Liver (tissue), 9 donors: ENCODE results near the gene AJM1. TPM values are rescaled to one million over a fixed set of nuclear protein-coding genes. Genes with fewer than 3 reads are reported as not detected.

Experiments
- DNase-seq: peaks from one replicate; pipeline ENCODE4 v3.0.0-alpha.2; 2017; ENCODE audit warnings: low spot score
- H3K27ac ChIP-seq, 2 donors: one replicate each; pipeline ENCODE4 v1.7.0; 2013; ENCODE audit warnings: inconsistent platforms in 2 of 2, low read length in 2 of 2, control low read depth in 1 of 2, low read depth in 1 of 2, mild to moderate bottlenecking in 1 of 2
- H3K27me3 ChIP-seq, 4 donors: one replicate each; pipeline versions ENCODE4 v1.6.1 to v1.7.0; 2013; ENCODE audit warnings: low read length in 3 of 4, inconsistent platforms in 1 of 4, mild to moderate bottlenecking in 1 of 4, moderate library complexity in 1 of 4; ENCODE audit not compliant: control insufficient read depth in 4 of 4, insufficient read depth in 4 of 4
- H3K36me3 ChIP-seq, 4 donors: one replicate each; pipeline versions ENCODE4 v1.6.1 to v1.7.0; 2013; ENCODE audit warnings: low read length in 3 of 4, mild to moderate bottlenecking in 3 of 4, low read depth in 1 of 4, moderate library complexity in 1 of 4; ENCODE audit not compliant: control insufficient read depth in 4 of 4, insufficient read depth in 3 of 4
- H3K4me1 ChIP-seq, 4 donors: one replicate each; pipeline versions ENCODE4 v1.6.1 to v1.7.0; 2013; ENCODE audit warnings: low read length in 3 of 4, mild to moderate bottlenecking in 3 of 4, moderate library complexity in 1 of 4; ENCODE audit not compliant: control insufficient read depth in 4 of 4, insufficient read depth in 4 of 4
- H3K4me3 ChIP-seq, 3 donors: one replicate each; pipeline versions ENCODE4 v1.6.1 to v1.7.0; 2013; ENCODE audit warnings: low read length in 3 of 3, control low read depth in 1 of 3, low read depth in 1 of 3, mild to moderate bottlenecking in 1 of 3
- H3K9ac ChIP-seq, 2 donors: one replicate each; pipeline ENCODE4 v1.7.0; 2013; ENCODE audit warnings: low read length in 2 of 2, mild to moderate bottlenecking in 2 of 2, moderate library complexity in 2 of 2, control low read depth in 1 of 2, low read depth in 1 of 2
- H3K9me3 ChIP-seq, 4 donors: one replicate each; pipeline versions ENCODE4 v1.6.1 to v1.7.0; 2013; ENCODE audit warnings: low read length in 3 of 4; ENCODE audit not compliant: control insufficient read depth in 4 of 4
- EGR1 ChIP-seq, 2 donors: IDR thresholded peaks; 2 replicates each; pipeline ENCODE4 v1.6.1; 2016 to 2018; ENCODE audit warnings: antibody characterized with exemption in 2 of 2, low read depth in 2 of 2
- FOXA1 ChIP-seq: IDR thresholded peaks from 2 replicates; pipeline ENCODE4 v1.6.1; 2016; ENCODE audit warnings: antibody characterized with exemption
- FOXA2 ChIP-seq: IDR thresholded peaks from 2 replicates; pipeline ENCODE4 v1.6.1; 2016; ENCODE audit warnings: antibody characterized with exemption
- GABPA ChIP-seq, 2 donors: IDR thresholded peaks in 1 of 2; conservative IDR thresholded peaks in 1 of 2; 2 replicates each; pipeline ENCODE4 v1.6.1; 2016; ENCODE audit warnings: antibody characterized with exemption in 2 of 2, mild to moderate bottlenecking in 1 of 2, moderate library complexity in 1 of 2
- HNF4A ChIP-seq, 2 donors: conservative IDR thresholded peaks; 2 replicates each; pipeline ENCODE4 v1.6.1; 2016; ENCODE audit warnings: antibody characterized with exemption in 2 of 2, mild to moderate bottlenecking in 2 of 2
- JUND ChIP-seq, 2 donors: IDR thresholded peaks; 2 replicates each; pipeline ENCODE4 v1.6.1; 2016; ENCODE audit warnings: antibody characterized with exemption in 2 of 2
- NR2F2 ChIP-seq: IDR thresholded peaks from 2 replicates; pipeline ENCODE4 v1.6.1; 2016; ENCODE audit warnings: antibody characterized with exemption
- RAD21 ChIP-seq, 2 donors: IDR thresholded peaks; 2 replicates each; pipeline ENCODE4 v1.6.1; 2016; ENCODE audit warnings: antibody characterized with exemption in 2 of 2, mild to moderate bottlenecking in 2 of 2
- RXRA ChIP-seq, 2 donors: IDR thresholded peaks; 2 replicates each; pipeline ENCODE4 v1.6.1; 2017 to 2018; ENCODE audit warnings: antibody characterized with exemption in 2 of 2, mild to moderate bottlenecking in 1 of 2
- SP1 ChIP-seq: IDR thresholded peaks from 2 replicates; pipeline ENCODE4 v1.6.1; 2018; ENCODE audit warnings: antibody characterized with exemption, mild to moderate bottlenecking
- TAF1 ChIP-seq: conservative IDR thresholded peaks from 2 replicates; pipeline ENCODE4 v1.6.1; 2016; ENCODE audit warnings: antibody characterized with exemption, mild to moderate bottlenecking
- YY1 ChIP-seq: IDR thresholded peaks from 2 replicates; pipeline ENCODE4 v1.6.1; 2016; ENCODE audit warnings: antibody characterized with exemption, mild to moderate bottlenecking
- WGBS: extraction: QIAGEN DNeasy Blood & Tissue Kit; methylation state at CpG from one replicate; pipeline ENCODE4 v1.1.7; 2013; 5-methylcytosine and 5-hydroxymethylcytosine counted together
- polyA plus RNA-seq, 2 donors: library from polyadenylated mRNA; stranded (reverse) in 1 of 2; unstranded in 1 of 2; fragments of 200-250 nt in 1 of 2; fragments of >200 nt in 1 of 2; fragmentation: Nextera tagmentation in 1 of 2; extraction: Ambion mirVana in 1 of 2; gene quantifications; one replicate each; pipeline versions ENCODE4 v1.2.1 to v1.2.3, GENCODE V29; 2013 to 2015
- total RNA-seq, 2 donors: library from RNA; depleted of rRNA; stranded (reverse); fragments of >200 nt; gene quantifications; one replicate each; pipeline ENCODE4 v1.2.3, GENCODE V29; 2014
- TF ChIP-seq, protein P1 (sequence below): IDR thresholded peaks from 2 replicates; pipeline ENCODE4 v1.6.1; 2016; ENCODE audit warnings: antibody characterized with exemption
- TF ChIP-seq, protein P2 (sequence below): IDR thresholded peaks from 2 replicates; pipeline ENCODE4 v1.6.1; 2016; ENCODE audit warnings: antibody characterized with exemption
- TF ChIP-seq, protein P3 (sequence below): fragments of 150-350 bp; IDR thresholded peaks from 2 replicates; pipeline ENCODE4 v1.5.1; 2017; ENCODE audit warnings: improper control_type of control experiment, low read depth, low read length; ENCODE audit not compliant: missing input control
- TF ChIP-seq, protein P4 (sequence below): IDR thresholded peaks from 2 replicates; pipeline ENCODE4 v1.6.1; 2016; ENCODE audit warnings: antibody characterized with exemption
- TF ChIP-seq, protein P5 (sequence below): IDR thresholded peaks from 2 replicates; pipeline ENCODE4 v1.6.1; 2016; ENCODE audit warnings: antibody characterized with exemption, mild to moderate bottlenecking
- donor health status: healthy.
- donor health status: healthy.
- donor health status: healthy.
- donor health status: healthy.
- donor health status: healthy.

AJM1 gene
- total and polyA plus RNA-seq, 4 donors, result 0.56 to 2.3 (median 0.82) TPM

DNA sequence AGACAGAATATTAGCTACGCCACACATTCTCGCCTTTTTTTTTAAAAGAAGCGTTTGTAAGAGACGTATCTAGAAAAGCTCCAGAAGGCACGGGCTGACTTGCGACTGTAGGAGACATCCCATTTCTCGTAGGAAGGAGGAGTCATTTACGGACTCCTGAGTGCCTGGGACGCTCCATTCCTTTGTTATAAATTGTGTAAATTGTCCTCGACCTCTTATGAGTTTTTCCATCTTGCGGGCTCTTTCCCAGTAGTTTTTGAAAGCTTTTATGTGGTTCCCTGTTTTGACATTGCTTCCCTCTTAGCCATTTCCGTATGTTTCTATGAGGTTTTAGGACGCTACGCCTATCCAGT lies 33.5 kb upstream of the AJM1 start:
- H3K4me3 ChIP-seq, result peak overlapping the region; percentile 72 to 92 (median 74)
- peak overlapping the region; percentile 36 to 45 for H3K9ac ChIP-seq
- DNase-seq, result no peak
- peaks cover 0 to 6% (median 2%) of the 10 kb centered on the region in 4 donors for H3K36me3 ChIP-seq
- no peaks in the 10 kb centered on the region for H3K9me3 ChIP-seq
- WGBS, result 11% methylated on average over 14 of the region's 14 CpGs
- TF ChIP-seq, protein P1, sequence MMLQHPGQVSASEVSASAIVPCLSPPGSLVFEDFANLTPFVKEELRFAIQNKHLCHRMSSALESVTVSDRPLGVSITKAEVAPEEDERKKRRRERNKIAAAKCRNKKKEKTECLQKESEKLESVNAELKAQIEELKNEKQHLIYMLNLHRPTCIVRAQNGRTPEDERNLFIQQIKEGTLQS, result no peak
- TF ChIP-seq, protein P2, sequence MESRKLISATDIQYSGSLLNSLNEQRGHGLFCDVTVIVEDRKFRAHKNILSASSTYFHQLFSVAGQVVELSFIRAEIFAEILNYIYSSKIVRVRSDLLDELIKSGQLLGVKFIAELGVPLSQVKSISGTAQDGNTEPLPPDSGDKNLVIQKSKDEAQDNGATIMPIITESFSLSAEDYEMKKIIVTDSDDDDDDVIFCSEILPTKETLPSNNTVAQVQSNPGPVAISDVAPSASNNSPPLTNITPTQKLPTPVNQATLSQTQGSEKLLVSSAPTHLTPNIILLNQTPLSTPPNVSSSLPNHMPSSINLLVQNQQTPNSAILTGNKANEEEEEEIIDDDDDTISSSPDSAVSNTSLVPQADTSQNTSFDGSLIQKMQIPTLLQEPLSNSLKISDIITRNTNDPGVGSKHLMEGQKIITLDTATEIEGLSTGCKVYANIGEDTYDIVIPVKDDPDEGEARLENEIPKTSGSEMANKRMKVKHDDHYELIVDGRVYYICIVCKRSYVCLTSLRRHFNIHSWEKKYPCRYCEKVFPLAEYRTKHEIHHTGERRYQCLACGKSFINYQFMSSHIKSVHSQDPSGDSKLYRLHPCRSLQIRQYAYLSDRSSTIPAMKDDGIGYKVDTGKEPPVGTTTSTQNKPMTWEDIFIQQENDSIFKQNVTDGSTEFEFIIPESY, result no peak
- TF ChIP-seq TAF1, result no peak
- no peak for TF ChIP-seq FOXA2
- TF ChIP-seq, protein P3, sequence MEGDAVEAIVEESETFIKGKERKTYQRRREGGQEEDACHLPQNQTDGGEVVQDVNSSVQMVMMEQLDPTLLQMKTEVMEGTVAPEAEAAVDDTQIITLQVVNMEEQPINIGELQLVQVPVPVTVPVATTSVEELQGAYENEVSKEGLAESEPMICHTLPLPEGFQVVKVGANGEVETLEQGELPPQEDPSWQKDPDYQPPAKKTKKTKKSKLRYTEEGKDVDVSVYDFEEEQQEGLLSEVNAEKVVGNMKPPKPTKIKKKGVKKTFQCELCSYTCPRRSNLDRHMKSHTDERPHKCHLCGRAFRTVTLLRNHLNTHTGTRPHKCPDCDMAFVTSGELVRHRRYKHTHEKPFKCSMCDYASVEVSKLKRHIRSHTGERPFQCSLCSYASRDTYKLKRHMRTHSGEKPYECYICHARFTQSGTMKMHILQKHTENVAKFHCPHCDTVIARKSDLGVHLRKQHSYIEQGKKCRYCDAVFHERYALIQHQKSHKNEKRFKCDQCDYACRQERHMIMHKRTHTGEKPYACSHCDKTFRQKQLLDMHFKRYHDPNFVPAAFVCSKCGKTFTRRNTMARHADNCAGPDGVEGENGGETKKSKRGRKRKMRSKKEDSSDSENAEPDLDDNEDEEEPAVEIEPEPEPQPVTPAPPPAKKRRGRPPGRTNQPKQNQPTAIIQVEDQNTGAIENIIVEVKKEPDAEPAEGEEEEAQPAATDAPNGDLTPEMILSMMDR, result no peak
- TF ChIP-seq JUND (IDR thresholded peaks at IDR 0.05), result no peak
- TF ChIP-seq RXRA (IDR thresholded peaks at IDR 0.05), result no peak
- TF ChIP-seq, protein P4, sequence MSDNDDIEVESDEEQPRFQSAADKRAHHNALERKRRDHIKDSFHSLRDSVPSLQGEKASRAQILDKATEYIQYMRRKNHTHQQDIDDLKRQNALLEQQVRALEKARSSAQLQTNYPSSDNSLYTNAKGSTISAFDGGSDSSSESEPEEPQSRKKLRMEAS, result no peak
- no peak for TF ChIP-seq RAD21 (IDR thresholded peaks at IDR 0.05)
- TF ChIP-seq, protein P5, sequence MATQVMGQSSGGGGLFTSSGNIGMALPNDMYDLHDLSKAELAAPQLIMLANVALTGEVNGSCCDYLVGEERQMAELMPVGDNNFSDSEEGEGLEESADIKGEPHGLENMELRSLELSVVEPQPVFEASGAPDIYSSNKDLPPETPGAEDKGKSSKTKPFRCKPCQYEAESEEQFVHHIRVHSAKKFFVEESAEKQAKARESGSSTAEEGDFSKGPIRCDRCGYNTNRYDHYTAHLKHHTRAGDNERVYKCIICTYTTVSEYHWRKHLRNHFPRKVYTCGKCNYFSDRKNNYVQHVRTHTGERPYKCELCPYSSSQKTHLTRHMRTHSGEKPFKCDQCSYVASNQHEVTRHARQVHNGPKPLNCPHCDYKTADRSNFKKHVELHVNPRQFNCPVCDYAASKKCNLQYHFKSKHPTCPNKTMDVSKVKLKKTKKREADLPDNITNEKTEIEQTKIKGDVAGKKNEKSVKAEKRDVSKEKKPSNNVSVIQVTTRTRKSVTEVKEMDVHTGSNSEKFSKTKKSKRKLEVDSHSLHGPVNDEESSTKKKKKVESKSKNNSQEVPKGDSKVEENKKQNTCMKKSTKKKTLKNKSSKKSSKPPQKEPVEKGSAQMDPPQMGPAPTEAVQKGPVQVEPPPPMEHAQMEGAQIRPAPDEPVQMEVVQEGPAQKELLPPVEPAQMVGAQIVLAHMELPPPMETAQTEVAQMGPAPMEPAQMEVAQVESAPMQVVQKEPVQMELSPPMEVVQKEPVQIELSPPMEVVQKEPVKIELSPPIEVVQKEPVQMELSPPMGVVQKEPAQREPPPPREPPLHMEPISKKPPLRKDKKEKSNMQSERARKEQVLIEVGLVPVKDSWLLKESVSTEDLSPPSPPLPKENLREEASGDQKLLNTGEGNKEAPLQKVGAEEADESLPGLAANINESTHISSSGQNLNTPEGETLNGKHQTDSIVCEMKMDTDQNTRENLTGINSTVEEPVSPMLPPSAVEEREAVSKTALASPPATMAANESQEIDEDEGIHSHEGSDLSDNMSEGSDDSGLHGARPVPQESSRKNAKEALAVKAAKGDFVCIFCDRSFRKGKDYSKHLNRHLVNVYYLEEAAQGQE, result no peak
- no peak for TF ChIP-seq HNF4A (conservative IDR thresholded peaks at IDR 0.05)
- no peak for TF ChIP-seq GABPA (IDR thresholded peaks at IDR 0.05 in 1 of 2, conservative IDR thresholded peaks at IDR 0.05 in 1 of 2)
- H3K4me1 ChIP-seq, result peaks cover 3 to 29% (median 25%) of the 10 kb centered on the region in 4 donors
- peak overlapping the region in 1 of 2 donors; percentile 59 for H3K27ac ChIP-seq
- no peaks in the 10 kb centered on the region for H3K27me3 ChIP-seq

DNA sequence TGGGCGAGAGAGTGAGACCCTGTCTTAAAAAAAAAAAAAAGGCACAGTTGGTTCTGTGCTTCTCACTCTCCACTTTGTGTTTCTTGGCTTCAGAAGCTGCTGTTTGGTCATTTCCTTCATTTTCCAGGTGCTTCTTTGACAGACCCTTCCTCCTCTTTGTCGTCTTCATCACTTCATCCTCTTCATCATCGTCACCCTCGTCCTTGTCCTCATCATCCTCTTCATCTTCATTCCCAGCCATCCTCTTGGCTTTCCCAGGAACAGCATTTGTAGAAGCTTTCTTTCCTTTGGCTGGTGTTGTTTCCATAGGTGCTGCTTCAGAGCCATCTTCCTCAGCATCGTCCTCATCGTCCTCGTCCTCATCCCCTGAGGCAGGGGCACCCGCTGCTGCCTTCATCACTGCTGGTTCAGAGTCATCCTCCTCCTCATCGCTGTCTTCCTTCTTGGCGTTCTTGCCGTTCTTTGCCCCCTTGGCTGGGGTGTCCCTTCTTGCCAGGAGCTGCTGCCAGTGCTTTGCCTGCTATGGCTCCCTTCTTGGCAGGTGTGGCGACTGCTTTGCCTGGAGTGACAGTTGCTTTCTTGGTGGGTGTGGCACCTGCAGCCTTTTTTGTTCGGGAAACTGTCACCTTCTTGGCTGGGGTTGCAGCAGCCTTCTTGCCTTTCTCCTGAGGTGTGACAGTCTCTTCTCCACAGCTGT lies 27.4 kb upstream of the AJM1 start:
- H3K36me3 ChIP-seq, result peaks cover 0 to 9% (median 3%) of the 10 kb centered on the region in 4 donors
- DNase-seq, result no peak
- no peak for TF ChIP-seq HNF4A (conservative IDR thresholded peaks at IDR 0.05)
- no peak for TF ChIP-seq NR2F2
- no peak for TF ChIP-seq FOXA2
- no peak for TF ChIP-seq YY1
- TF ChIP-seq, protein P4, result no peak
- TF ChIP-seq, protein P3, result no peak
- no peak for TF ChIP-seq GABPA (IDR thresholded peaks at IDR 0.05 in 1 of 2, conservative IDR thresholded peaks at IDR 0.05 in 1 of 2)
- no peak for TF ChIP-seq FOXA1
- no peak for TF ChIP-seq JUND (IDR thresholded peaks at IDR 0.05)
- TF ChIP-seq, protein P2, result no peak
- TF ChIP-seq SP1, result no peak
- TF ChIP-seq, protein P1, result no peak
- TF ChIP-seq EGR1 (IDR thresholded peaks at IDR 0.05; ENCODE audit: low read depth in 2 of 2), result no peak
- TF ChIP-seq TAF1, result no peak

More for the DNA sequence above, 27.4 kb upstream of the AJM1 start:
- no peak overlapping the region for H3K4me3 ChIP-seq
- no peaks in the 10 kb centered on the region for H3K9me3 ChIP-seq
- WGBS, result 95% methylated on average over 13 of the region's 13 CpGs
- H3K27ac ChIP-seq, result no peak overlapping the region
- H3K9ac ChIP-seq, result no peak overlapping the region
- H3K4me1 ChIP-seq, result peaks cover 0 to 4% (median 3%) of the 10 kb centered on the region in 4 donors
- no peaks in the 10 kb centered on the region for H3K27me3 ChIP-seq
